ENCODE measurements around the gene ROR2.
A peak's percentile ranks its signal among the peaks of the same experiment; 100 is the strongest.

ROR2 gene

DNA sequence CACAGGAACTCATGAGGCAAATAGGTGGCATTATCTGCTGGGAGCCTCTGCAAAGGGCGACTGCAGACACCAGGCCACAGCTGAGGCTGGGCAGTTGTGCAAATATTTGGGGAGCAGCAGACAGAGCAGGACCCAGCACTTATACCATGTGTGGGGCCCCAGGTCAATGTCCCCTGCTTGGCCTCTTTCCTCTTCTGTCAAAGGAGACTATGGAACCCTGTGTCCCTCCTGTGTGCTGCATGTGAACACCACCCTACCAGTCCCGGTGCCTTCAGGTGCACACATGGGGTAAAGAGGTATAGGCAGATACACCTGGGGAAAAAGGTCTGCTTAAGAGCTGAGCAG is 50.8 kb downstream of the ROR2 start:
- no peak for DNase-seq

DNA sequence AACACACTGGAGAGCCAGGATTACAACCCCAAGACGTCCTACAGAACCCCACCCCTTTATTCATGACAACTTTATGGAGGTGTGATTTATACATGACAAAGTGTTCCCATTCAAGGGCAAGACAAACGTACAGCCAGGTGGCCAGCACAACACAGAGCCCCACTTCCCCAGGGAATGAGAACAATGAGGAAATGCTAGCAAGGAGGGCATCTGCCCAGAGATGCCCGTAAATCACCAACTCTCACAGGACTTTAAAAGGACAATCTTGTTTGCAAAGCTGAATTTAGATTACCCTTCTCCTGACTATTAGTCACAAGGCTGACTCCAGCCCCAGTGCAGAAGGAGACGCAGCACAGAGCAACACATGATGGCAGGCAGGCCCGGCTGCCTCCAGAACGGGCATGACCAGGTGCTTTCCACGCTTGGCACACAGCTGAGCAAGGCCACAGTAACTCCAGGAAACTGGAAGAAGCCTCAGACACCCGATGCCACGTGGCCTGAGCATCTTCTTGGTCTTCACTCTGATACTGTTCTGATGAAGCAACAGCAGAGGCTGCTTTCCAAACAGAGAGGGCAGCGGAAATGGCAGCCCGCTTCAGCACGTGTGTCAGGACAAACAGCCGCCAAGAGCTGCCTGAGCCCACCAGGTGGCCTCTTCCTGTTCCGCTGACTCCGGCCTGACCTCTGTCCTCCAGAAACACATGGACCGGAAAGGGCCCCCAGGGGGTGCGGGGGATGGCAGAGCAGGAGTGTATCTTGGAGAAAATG is 51.4 kb downstream of the ROR2 start:
- DNase-seq = peak; percentile 6 to 60

DNA sequence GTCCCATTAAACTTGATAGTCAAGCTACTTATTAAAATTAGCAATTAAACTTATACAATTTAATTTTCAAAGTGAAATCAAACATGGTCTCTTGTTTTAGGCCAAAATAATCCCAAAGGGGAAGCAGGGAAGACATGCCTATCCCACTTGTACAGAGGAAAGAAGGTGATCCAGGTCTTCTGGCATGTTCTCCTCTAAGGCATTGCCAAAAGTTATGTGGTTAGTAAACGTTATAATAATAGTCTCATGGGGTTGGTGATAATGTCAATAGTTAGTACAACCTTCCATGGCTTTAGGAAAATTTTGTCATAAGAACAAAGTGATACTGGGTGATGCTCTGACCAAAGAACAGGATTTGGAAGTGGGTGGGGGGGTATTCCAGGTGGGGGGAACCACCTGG is 52.8 kb downstream of the ROR2 start:
- no peak for DNase-seq

DNA sequence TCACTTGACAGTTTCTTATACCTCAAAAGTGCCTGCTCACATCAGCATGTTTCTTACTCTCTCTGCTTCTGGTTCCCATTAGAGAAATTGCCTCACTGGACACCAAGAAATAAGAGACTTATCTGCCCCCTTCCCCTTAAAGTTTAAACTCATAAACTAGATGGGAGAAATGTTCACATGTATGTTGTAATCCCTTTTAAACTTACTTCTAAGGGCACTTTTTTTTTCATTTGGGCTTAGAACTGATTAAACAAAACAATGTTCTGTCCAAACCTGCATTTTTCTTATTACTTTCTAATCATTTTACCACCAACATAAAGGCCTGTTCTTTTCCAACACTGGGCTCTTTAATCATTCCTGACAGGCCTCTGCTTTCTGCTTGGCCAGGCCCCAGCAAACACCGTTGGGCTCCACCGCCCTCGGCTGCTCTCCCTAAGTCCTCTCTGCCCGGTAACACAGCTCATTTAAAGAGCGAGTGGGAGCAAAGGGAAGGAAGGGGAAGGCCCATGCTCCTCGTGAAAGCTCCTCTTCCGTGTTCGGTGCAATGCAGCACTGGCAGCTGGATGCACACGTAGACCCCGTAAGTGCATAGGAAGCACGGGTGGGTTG is 53.4 kb downstream of the ROR2 start:
- DNase-seq = no peak

DNA sequence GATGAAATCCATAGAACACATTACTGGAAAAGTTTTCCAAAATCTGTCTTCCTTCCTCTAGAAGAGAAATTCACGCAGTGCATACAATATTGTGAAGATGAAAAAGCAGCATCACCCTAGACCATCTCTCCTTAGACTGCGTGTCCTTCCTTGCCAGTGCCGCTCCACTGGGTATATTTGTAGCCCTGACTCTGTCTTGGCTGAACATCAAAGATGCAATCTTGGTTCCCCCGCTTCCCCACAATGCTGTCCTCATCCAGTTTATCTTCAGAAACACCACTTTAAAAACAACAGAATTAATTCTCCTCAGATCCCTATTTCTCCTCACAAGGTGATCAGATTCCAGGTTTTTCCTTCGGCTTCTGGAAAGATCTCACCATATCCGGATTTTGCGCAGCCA is 53.9 kb downstream of the ROR2 start:
- no peak for DNase-seq

DNA sequence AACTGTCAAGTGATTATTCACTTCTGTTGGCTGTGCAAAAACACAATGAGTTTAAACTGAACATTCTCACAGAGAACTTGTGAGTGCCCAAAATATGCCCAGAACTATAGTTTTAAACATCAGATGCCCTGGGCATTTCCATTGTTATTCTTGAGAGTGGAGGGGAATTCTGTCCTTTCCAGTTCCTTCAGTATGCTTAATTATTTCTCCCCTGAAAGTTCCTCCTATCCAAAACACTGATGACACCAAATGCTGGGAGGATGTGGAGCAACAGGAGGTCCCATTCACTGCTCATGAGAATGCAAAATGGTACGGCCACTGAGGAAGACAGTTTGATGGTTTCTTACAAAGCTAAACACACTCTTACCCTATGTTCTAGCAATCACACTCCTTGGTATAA is 55.5 kb downstream of the ROR2 start:
- no peak for DNase-seq

DNA sequence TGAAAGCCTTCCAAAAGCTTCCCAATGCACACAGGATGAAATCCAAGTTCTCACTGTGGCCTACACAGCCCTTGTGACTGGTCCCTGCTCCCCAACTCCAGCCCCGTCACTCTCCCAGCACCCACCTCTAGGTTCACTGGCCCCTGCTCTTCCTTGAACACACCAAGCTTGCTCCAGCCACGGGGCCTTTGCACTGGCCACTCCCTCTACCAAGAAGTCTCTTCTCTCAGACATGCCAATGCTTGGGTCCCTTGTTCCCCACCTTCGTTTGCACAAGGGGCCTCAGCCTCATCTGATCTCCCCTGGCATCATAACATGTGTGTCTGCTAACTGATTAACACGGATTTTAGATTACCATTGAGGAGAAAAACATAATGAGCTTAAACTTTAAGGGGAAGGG is 56.0 kb downstream of the ROR2 start:
- no peak for DNase-seq

DNA sequence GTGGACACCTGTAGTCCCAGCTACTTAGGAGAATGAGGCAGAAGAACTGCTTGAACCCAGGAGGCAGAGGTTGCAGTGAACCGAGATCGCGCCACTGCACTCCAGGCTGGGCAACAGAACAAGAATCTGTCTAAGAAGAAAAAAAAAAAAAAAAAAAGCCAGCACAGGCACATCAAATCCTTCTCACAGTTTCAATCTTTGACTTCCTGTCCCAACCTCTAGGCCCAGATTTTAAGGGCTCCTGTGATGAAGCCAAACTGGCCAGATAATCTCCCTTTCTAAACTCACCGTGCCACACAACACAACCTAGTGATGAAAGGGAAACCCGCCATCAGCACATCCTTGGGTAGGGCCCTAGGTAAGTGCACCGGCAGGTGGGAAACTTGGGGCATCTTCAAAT is 58.1 kb downstream of the ROR2 start:
- no peak for DNase-seq

DNA sequence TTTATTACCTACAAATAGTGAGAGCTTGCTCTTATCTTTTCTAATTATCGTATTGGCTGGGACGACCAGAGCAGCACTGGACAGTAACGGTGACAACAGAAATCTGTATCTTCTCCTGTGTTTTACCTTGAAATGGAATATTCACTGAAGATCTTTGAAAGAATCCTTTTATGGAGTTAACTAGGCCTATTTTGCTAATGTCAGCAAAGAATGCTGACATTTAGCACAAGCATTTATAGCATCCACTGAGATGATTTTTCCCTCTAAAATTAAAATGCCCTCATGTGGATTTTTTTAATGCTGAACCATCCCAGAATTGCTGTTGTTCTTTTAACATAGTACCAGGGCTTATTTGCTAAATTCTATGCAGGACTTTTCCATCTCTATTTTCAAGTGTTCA is 59.4 kb downstream of the ROR2 start:
- no peak for DNase-seq

DNA sequence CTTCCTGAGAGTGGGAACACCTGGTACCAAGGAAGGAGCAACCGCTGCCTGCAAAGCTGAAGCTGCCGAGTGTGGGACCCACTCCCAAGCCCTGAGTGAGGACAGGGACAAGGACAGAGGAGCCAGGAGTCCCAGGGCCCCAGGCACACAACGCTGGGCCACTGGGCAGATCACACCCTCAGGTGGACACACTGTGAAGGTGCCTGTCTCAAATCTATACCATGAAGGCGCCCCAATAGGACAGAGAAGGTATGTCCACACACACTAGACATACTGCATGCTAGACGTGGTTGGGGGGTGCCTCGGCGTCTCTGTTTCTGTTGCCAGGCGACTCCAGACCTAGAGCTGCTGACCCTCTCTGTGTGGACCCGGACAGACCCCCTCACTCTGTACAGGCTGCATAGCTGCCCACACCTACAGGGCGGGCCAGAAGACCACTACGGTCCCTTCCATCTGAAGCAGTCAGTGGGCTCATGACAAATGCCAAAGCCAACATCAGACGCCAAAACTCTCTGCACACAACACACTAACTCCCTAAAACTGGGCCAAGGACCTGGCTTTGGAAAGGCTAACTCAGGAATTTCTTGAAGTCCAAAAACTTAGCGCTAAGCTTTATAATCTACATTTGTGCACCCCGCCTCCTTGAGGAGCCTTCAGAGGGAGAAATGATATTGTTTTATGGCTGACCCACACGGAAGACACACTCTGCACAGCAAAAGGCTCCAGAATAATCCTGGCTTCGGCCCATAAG is 60.7 kb downstream of the ROR2 start:
- no peak for DNase-seq

DNA sequence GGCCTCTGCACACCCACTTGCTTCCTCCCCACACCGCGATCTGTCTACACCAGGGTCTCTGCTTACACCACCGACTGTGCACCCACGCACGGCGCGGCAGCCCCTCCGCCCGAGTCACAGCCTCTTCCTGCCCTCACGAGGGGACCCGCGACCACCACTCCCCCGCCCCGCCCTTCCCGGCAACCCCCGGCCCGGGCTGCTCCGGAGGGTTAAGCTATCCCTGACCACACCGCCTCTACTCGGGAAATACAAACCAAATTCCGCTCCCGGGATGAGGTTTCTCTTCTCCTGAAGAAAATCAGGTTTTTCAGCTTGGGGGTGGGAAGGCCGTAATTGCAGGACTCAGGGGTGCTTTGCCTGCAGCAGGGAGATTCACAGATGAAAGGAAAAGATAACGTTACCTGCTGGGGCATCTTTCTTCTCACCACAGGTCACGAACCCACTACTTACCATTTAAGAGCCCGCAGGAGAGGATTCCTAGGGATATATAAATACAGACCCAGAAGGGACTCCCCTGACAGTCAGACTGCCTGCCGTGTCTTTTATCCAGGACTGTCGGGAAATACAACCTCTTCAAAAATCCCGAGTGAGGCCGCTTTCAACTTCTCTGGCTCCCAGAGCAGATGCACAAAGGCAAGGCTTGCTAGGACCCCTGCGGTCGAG is 63.5 kb downstream of the ROR2 start:
- no peak for DNase-seq

DNA sequence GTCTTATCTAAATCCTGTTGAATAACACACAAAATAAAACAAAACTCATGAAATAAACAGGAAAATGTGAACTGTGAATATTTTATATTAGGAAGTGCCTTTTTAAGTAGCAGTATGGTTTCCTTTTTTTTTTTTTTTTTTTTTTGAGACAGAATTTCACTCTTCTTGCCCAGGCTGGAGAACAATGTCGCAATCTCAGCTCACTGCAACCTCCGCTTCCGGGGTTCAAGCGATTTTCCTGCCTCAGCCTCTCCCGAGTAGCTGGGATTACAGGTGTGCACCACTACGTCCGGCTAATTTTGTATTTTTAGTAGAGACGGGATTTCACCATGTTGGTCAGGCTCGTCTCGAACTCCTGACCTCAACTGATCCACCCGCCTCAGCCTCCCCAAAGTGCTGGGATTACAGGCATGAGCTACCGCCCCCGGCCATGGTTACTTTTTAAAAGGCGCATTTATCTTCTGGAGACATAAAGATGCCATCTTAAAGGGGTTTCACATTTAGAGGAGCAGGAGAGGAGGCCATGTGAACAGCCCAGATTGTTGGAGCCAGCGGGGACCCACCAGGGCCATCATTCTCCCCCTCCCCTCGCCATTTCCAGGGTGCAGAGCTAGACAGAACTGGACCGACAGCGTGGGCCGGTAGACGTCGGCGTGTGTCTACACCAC is 64.1 kb downstream of the ROR2 start:
- no peak for DNase-seq

DNA sequence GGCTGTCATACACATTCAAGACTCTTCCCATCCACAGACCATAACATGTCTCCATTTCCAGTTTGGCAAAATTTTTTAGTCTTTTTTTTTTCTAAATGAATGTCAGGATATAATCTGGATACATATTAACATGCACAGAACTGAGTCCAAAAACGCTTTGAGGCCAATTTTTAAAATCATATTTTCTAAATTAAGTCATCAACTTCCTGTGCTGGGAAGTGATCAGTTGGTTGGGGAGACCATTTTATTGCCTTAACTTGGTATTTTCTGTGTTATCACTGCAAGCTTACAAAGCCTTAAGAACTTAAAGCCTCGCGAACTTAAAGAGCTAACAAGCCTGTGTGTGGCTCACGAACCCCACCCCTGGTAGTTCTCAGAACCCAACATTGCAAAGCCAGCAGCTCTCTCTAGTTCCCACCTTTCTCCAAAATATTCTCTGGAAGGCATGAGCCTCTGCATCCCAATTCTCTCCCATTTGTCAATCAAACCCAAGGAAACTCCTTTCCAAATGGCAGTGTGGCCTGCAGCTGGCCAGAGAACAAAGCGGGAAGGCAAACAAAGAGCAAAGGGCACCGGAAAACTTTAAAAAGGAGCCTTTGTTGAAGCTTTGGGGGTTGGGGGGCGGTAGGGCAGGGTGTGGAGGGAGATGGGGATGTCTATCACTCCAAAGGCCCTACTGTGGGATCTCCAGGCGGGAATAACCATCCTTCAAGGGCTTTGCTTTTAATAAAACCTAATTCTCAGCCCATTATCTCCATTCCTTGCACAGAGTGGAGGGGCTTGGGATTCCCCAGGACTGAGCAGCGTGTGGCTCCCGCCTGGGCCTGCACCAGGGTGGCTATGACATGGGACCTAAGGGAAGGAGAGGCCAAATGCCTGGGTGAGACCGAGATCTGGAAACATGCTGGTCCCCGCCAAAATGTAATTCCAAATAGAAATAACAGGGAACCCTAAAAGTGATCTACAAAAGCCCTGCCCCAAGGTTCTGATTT is 65.0 kb downstream of the ROR2 start:
- DNase-seq = no peak

DNA sequence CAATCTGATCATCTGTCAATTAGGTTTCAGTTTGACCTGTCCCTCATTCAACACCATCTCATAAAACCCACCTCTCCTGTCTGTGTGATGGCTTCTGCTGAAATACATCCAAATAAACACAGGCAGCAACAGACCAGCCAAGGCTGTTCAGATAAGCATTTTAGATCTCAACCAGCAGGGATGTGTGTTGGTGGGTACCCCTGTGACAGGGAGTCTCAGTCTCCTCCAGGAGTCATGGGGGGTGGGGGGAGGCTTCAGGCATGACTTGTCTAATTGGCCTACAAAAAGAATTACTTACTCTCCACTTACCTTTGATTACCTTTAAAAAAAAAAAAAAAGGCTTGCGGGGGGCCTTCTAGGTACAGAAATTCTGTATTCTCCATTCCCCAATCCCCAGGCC is 65.9 kb downstream of the ROR2 start:
- no peak for DNase-seq

DNA sequence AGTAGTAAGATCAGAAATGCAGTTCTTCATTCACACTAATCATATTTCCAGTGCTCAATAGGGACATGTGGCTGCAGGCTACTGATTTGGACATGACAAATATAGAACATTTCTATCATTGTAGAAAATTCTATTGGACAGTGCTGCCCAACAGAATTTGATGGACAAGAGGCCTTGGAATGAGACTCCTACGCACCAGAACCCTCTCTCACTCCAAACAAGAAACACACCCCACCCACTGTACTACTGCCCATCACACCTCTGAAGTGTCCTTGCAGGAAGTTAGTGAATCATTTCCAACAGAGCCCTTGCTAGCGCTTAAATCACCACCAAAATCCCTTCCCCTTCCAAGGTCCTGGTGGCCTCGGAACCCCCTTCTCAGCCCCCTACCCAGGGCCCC is 66.5 kb downstream of the ROR2 start:
- DNase-seq = no peak

DNA sequence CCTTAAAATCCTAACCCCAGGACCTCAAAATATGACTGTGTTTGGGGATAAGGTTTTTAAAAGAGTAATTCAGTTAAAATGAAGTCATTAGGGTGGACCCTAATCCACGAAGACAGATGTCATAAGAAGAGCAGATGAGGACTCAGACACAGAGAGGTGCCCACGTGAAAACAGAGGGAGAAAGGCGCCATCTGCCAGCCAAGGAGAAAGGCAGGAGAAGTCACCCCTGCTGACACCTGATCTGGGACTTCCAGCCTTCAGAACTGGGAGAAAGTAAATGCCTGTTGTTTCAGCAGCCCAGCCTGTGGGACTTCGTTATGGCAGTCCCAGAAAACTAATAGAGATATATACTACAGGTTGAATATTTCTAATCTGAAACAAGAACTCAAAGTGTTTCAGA is 67.4 kb downstream of the ROR2 start:
- DNase-seq = peak; percentile 89

DNA sequence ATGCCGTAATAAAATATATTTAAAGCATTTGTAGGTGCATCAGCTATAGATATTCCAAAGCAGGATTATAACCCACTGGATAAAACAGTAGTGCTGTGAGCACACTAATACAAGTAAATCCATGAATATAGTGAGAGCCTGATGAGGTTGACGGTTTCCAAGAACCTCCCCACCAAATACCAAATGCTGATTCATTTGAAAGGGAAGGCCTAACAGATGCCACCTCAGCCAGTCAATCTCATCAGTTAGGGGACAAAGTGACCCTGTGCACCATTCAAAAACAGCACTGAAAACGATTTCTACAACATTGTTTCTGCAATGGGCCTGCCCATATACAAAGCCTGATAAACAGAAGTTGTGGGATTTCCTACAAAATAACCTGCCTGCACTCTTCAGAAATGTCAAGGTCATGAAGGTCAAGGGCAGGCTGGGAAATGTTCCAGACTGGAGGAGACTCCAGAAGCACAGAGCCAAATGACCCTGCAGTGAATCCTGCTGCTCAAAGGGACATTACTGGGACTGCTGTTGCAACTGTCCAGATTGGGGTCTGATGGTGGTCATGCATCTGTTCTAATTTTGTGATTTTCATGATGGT is 69.6 kb downstream of the ROR2 start:
- DNase-seq = no peak

DNA sequence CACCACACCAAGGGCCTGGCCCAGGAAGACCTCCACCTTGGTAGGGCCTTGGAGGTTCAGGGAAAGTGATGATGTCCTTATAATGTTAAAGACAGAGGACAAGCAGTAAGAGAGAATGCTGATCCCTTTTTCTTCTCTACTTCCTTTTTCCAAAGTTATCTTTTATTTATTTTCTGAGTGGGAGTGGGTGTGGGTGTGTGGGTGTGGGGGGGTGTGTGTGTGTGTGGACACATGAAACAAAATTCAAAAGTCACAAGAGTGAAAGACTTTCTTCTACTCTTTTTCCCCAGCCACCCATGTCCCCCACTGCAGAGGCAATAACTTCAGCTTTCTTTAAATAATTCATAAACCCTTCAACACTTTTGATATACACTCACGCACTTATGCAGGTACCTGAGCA is 70.8 kb downstream of the ROR2 start:
- DNase-seq = no peak

DNA sequence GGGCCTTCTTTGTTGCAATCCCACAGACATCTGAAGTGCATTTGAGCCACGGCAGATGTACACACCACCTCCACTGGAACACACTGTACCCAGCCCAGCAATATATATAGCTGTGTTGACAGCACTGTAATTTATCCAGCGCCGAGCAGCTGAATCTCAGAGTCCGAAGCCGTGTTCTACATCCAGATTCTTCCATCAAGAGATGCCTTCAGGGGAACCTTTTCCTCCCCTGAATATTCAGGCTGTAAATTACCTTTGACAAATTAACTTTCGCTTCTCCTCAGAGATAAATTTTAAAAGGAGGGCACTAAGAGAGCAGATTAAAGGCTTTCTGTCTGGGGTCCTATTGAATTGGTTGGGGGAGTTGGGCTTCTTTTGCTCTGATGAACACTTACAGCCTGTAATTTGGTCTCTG is 76.4 kb downstream of the ROR2 start:
- DNase-seq = no peak

DNA sequence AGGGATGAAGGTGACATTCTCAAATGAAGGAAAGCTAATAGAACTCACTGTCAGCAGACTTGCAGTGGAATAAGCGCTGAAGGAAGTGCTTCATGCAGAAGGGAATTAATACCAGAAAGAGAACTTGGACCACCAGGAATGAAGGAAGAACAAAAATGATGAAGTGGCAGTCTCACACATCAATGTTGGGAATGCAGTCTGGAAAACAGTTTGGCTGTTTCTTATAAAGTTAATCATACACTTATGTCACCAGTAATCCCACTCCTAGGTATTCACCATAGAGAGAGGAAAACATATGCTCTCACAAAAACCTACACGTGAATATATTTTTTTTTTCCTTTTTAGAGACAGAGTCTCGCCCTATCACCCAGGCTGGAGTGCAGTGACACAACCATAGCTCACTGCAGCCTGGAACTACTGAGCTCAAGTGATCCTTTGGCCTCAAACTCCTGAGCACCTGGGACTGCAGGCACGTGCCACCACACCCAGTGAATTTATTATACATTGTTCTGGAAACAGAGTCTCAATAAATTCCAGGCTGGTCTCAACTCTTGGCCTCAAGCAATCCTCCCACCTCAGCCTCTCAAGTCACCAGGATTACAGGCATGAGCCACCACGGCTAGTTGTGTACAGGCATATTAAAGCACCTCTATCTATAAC is 81.2 kb downstream of the ROR2 start:
- DNase-seq = no peak

DNA sequence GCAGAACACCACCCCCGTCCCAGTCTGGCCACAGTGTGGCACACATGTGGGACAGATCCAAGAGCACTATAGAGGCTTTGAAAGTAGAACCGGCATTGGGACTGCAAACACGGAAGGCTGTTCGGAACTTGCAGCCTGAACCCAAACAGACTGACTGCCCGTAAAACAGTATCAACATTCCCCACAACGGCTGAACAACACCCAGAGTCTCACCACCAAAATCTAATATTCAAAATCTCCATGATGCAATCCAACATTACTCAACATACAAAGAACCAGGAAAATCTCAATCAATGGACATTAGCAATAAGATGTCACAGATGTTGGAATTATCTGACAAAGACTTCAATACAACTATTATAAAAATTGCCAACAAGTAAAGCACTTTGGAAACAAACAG is 82.3 kb downstream of the ROR2 start:
- DNase-seq = no peak

All from NCI-H524 (cell line).